Measurements from ENCODE around the gene GTF3C1.
"Not testable (repeated sequence)": the region's sequence is repeated elsewhere in the genome, so short reads cannot be mapped to it uniquely, and the experiment has no call there.

GTF3C1 gene

GRCh38 chr16:27462200-27462845 is 87.4 kb downstream of the GTF3C1 start:
- no peak for DNase-seq

GRCh38 chr16:27461483-27462171 is 88.1 kb downstream of the GTF3C1 start:
- no peak for DNase-seq

GRCh38 chr16:27460663-27461482 is 88.8 kb downstream of the GTF3C1 start:
- DNase-seq: no peak

DNA sequence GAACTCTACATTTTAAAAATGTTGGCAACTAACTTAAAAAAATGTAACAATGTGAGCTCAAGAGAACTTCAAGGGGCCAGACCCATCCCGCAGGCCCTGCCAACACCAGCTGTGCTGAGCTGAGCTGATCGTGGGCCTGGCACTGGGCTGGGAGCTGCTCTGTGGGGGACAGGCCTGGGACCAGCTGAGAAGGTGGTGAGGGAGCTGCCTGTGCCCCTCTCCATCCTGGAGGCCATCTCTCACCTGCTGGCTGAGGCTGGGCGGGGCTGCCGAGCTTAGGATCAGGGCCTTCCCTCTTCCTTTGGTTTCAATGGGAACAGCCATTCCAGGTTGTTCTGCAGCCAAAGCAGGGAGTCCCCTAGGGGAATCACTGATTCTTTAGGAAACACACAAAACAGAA is 89.5 kb downstream of the GTF3C1 start:
- DNase-seq: no peak

GRCh38 chr16:27458987-27459688 is 90.6 kb downstream of the GTF3C1 start:
- no peak for DNase-seq

DNA sequence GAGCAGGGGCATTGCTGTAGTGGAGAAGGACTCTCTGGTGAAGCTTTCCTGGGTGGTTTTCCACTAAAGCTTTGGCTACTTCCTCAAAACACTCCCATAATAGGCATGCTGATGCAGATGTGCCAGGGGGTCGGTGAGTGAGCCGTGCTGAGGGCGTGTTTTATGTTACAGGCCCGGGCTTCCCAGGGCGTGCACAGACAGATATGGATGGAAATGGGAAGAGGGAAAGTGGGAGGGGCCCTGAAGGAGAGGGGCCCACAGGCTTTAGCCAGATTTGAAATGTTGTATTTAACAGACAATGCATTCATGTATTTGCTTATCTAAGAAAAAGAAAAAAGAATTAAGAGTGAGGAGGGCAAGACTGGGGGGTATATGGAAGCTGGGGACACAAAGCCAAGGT is 91.5 kb downstream of the GTF3C1 start:
- no peak for DNase-seq

GRCh38 chr16:27457605-27457900 is 92.2 kb downstream of the GTF3C1 start:
- not testable (repeated sequence) for DNase-seq

DNA sequence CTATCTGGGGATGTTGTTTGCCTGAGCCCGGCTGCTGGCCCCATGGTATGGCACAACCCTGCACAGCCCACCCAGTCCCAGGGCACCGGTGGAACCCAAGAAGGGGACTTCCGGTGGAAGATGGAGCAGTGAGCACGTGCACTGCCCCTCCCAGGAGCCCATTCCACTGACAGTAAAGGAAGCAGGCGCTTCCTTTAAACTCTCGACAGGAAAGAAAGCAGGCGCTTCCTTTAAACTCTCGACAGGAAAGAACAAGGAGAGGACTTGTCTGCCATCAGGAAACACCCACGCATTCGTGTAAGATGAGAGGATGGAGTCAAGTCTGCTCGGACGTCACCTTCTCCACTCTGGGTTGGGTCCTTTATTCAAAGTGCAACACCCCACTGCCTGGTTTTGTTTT is 94.0 kb downstream of the GTF3C1 start:
- no peak for DNase-seq

GRCh38 chr16:27453494-27453825 is 96.3 kb downstream of the GTF3C1 start:
- no peak for DNase-seq

DNA sequence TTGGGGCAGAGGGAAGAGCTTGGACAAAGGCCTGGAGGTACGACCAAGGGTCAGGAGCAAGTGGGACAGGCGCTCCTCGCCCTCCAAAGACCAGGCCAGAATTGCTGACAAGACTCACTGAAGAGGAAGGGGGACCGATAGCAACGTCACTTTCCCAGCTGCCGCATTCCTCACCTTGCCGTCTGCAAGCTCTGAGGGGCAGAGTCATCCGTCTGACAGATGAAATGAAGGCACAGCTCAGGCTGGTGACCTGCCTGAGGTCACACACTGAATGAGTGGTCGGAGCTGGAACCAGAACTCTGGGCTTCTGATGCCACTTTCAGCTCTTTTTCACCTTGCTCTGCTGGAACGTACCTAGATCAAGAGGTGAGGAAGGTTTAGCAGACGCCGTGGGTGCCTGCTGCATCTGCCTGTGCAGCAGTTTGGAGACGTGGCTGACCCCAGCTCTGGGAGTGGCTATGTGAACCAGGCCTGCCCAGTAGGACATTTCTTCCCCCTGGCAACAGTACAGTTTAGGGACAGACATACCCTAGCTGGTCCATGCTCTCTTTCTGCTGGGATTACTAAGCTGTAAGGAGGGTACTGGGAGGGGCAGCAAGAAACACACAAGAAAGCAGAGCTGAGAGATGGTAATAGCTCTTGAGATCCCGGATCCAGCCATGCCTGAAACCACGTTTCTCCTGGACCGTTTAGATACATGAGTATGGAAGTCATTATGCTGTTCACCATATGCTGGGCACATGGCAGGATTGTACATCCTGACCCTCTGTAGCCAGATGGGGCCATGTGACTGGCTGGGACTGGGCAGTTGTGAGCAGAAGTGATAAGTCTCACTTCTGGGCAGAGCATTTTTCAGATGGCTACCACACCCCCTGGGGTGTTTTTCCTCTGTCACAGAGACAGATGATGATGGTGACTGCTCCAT is 96.9 kb downstream of the GTF3C1 start:
- no peak for DNase-seq

DNA sequence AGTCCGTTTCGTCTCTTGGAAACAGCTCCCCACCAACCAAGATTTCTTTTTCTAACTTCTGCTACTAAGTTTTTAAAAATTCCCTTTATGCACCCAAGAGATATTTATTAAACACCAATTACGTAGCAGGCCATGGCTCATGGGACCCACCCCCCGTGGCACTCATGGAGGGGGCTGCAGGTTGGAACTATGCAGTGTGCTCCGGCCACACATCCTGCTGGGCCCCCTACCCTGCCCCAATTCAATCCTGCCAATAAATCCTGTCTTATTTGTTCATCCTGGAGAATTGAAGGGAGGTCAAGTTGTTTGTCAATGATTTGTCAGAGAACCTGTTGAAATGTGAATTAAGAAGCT is 99.5 kb downstream of the GTF3C1 start:
- DNase-seq: no peak

DNA sequence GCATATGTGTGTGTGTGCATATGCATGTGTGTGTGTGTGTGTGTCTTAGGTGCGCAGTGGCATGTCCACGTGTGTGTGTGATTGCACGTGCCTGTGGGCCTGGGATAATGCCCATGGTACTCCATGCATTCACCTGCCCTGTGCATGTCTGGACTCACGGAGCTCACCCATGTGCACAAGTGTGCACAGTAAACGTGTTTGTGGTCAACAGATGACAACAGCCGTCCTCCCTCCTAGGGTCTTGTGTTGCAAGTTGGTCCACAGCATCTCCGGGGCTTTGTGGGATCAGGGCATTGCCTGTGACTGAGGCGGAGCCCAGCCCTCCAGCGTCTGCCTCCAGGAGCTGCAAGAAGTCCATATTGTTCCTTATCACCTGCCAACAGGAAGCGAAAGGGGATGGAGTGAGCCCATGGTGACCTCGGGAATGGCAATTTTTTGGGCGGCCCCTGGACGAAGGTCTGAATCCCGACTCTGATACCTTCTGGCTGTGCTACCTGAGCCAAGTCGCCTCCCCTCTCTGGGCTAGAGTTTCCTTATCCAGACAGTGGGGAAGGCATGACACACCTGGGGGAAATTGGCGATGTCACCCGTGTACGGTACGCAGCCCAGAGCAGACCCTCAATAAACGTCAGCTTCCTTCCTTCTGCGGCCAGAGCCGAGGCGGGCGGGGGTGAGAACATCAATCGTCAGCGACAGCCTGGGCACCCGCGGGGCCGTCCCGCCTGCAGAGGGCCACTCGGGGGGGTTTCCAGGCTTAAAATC is 100.1 kb downstream of the GTF3C1 start:
- DNase-seq: peak; percentile 78

DNA sequence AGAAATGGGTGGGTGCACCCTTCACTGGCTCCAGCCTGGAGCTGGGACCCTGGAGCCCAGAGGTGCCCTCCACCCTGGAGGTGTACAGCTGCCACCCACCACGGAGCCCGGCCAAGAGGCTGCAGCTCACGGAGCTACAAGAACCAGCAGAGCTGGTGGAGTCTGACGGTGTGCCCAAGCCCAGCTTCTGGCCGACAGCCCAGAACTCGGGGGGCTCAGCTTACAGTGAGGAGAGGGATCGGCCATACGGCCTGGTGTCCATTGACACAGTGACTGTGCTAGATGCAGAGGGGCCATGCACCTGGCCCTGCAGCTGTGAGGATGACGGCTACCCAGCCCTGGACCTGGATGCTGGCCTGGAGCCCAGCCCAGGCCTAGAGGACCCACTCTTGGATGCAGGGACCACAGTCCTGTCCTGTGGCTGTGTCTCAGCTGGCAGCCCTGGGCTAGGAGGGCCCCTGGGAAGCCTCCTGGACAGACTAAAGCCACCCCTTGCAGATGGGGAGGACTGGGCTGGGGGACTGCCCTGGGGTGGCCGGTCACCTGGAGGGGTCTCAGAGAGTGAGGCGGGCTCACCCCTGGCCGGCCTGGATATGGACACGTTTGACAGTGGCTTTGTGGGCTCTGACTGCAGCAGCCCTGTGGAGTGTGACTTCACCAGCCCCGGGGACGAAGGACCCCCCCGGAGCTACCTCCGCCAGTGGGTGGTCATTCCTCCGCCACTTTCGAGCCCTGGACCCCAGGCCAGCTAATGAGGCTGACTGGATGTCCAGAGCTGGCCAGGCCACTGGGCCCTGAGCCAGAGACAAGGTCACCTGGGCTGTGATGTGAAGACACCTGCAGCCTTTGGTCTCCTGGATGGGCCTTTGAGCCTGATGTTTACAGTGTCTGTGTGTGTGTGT is 100.9 kb downstream of the GTF3C1 start:
- no peak for DNase-seq

- no peak for DNase-seq
Observed at GRCh38 chr16:27447301-27447700, 102.4 kb downstream of the GTF3C1 start.

DNA sequence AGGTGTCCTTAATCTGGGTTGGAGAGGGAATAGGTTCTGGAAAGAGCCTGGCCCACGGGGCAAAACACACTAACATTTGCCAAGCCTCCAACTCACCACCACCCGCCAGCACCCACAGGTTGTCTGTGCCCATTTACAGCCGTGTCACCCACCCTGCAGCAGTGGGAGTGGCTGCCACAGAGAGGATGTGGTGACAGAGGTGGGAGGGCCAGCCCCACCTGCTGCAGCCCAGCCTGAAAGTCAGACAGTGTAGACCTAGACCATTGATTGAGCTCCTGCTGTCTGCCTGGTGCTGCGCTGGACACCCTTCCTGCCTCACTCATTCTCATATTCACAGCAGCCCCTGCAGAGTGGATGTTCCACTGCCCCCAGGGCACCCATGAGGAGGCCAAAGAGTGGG is 103.0 kb downstream of the GTF3C1 start:
- DNase-seq: peak; percentile 80

- no peak for DNase-seq
Observed at GRCh38 chr16:27445502-27446175, 104.1 kb downstream of the GTF3C1 start.

- no peak for DNase-seq
Observed at GRCh38 chr16:27444470-27444869, 105.2 kb downstream of the GTF3C1 start.

GRCh38 chr16:27444015-27444414 is 105.7 kb downstream of the GTF3C1 start:
- DNase-seq: no peak

- DNase-seq: no peak
Observed at GRCh38 chr16:27441998-27442397, 107.7 kb downstream of the GTF3C1 start.

- DNase-seq: no peak
Observed at GRCh38 chr16:27441276-27441675, 108.4 kb downstream of the GTF3C1 start.
